Measurements from ENCODE around the gene CAPN13. TPM values are rescaled to one million over a fixed set of nuclear protein-coding genes. Genes with fewer than 3 reads are reported as not detected.
A peak's percentile ranks its signal among the peaks of the same experiment; 100 is the strongest.

Gene CAPN13
- total and polyA plus RNA-seq, 2 experiments from 2014 or later: 0.50 to 0.94 TPM

- Histone ChIP-seq H3K27ac (ENCODE audit: low read depth) (no peak overlapping the region), H4K20me1 (replicated peaks; ENCODE audit: insufficient read depth) (no peaks in the 10 kb centered on the region), H3K36me3 (ENCODE audit: insufficient read depth) (no peaks in the 10 kb centered on the region), H3K4me3 (no peak overlapping the region), H3K79me2 (replicated peaks; ENCODE audit: insufficient read depth) (no peaks in the 10 kb centered on the region), H3F3A (replicated peaks; ENCODE audit: low read depth) (no peaks in the 10 kb centered on the region), H3K9me2 (ENCODE audit: insufficient read depth) (peaks cover 18% of the 10 kb centered on the region), H3K4me2 (peak overlapping the region; percentile 62; the same call in 1 of the 2 replicates), H3K4me1 (ENCODE audit: insufficient read depth) (peaks cover 13% of the 10 kb centered on the region), H3K27me3 (ENCODE audit: insufficient read depth) (no peaks in the 10 kb centered on the region), H2AFZ (0 out of 2 replicates have a peak overlapping the region, but pooled peaks have one; percentile 59)
- H3K4me3 Mint-ChIP-seq: no peak overlapping the region
- H3K27me3 Mint-ChIP-seq (ENCODE audit: insufficient read depth, low read depth, poor library complexity): peaks cover 5% of the 10 kb centered on the region
- H3K36me3 Mint-ChIP-seq (ENCODE audit: low read depth): no peaks in the 10 kb centered on the region; the same call in 2 of the 3 replicates
- H3K4me1 Mint-ChIP-seq: peaks cover 24% of the 10 kb centered on the region
- TF ChIP-seq NANOG (IDR thresholded peaks at IDR 0.05; ENCODE audit: borderline replicate concordance): no peak
- TF ChIP-seq ZNF114 (CRISPR knock-in tag; IDR thresholded peaks at IDR 0.05): no peak
- no peak for TF ChIP-seq CREB1 (CRISPR knock-in tag; IDR thresholded peaks at IDR 0.05; ENCODE audit: low read depth)
- no peak for TF ChIP-seq POLR2AphosphoS5 (IDR thresholded peaks at IDR 0.05; ENCODE audit: low read depth)
- no peak for TF ChIP-seq CTCF (conservative IDR thresholded peaks at IDR 0.05; ENCODE audit: low read depth in 2 of 2)
- TF ChIP-seq STAT1 (IDR thresholded peaks at IDR 0.05; ENCODE audit: unreplicated experiment): no peak
- TF ChIP-seq ZNF462 (CRISPR knock-in tag; IDR thresholded peaks at IDR 0.05): no peak
- no peak for TF ChIP-seq EZH2phosphoT487 (IDR thresholded peaks at IDR 0.05; ENCODE audit: unreplicated experiment)
- ATAC-seq (no peak), DNase-seq (ENCODE audit: low spot score) (no peak)
- H3K27ac Mint-ChIP-seq: peak overlapping the region; percentile 86; the same call in 1 of the 2 replicates
- H3K9me3 Mint-ChIP-seq: no peaks in the 10 kb centered on the region; the same call in 2 of the 3 replicates
Measured at GRCh38 chr2:30797381-30798015, 9.7 kb downstream of the CAPN13 start.
